Activated CD4-positive, alpha-beta T cell treated with anti-CD3 and anti-CD28 coated beads for 36 hours (primary cell): ENCODE data around the gene OR52B2. TPM values are rescaled to one million over a fixed set of nuclear protein-coding genes. Genes with fewer than 3 reads are reported as not detected.

Experiments
- ATAC-seq: fragments of 200-7000 bp; cut with Tn5 transposase; one replicate; pipeline ENCODE4 v1.10.0; 2021; ENCODE audit warnings: mild to moderate bottlenecking, moderate library complexity
- CTCF ChIA-PET: fragments of 350-600 bp; sonication (Branson Sonifier 250); formaldehyde crosslinking; loops from one replicate; lab custom pipeline; 2021; ENCODE audit warnings: antibody characterized with exemption; lab: Charles Lee
- POLR2A ChIA-PET: fragments of 350-600 bp; sonication (Branson Sonifier 250); formaldehyde crosslinking; loops from one replicate; lab custom pipeline; 2021; ENCODE audit warnings: antibody characterized with exemption, inconsistent platforms; lab: Charles Lee
- DNase-seq: peaks from one replicate; pipeline ENCODE4 v3.0.0-alpha.2; 2020
- H3K27ac Mint-ChIP-seq: one replicate; pipeline ENCODE4 v1.8.0; 2021; ENCODE audit warnings: mixed read lengths
- H3K27me3 Mint-ChIP-seq: one replicate; pipeline ENCODE4 v1.8.0; 2021; ENCODE audit warnings: mixed read lengths
- H3K36me3 Mint-ChIP-seq: one replicate; pipeline ENCODE4 v1.8.0; 2021; ENCODE audit warnings: low read depth, mixed read lengths
- H3K4me1 Mint-ChIP-seq: one replicate; pipeline ENCODE4 v1.8.0; 2021; ENCODE audit warnings: mixed read lengths
- H3K4me3 Mint-ChIP-seq: one replicate; pipeline ENCODE4 v1.8.0; 2021; ENCODE audit warnings: mild to moderate bottlenecking, moderate library complexity, mixed read lengths
- H3K9me3 Mint-ChIP-seq: one replicate; pipeline ENCODE4 v1.8.0; 2021; ENCODE audit warnings: low read depth, mixed read lengths
- intact Hi-C, 2 experiments: fragments of 100-400 bp; cut with DNase I in 1 of 2; cut with micrococcal nuclease in 1 of 2; formaldehyde crosslinking; loops; one replicate each; pipeline versions ENCODE4 v1.14.2 to v1.15.1; 2022 to 2024; cut with DNase I, micrococcal nuclease
- total RNA-seq, 2 experiments: library from RNA; stranded (reverse); gene quantifications; one replicate each; pipeline ENCODE4 v1.2.3, GENCODE V29; 2021

OR52B2 gene
- not detected for total RNA-seq

DNA sequence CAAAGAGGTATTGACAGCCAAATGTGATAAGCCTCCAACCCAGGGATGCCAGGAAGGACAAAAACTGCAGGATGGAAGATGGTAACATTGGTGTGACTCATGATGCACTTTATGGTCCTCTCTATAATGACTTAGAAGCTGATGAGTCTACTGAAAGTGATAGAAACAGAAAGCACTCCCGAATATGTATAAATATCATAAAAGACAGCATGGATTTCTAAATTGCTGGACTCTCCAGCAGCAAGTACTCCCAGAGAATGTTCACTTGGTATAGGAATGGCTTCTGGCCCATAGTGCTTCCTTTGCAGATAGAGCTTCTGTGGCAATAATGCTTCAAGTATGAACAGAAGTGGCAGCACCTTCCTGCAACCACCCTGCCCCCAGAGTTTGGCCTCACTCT lies at the start of gene OR52B2:
TSS of gene OR52B2 (minus strand) at position 101 of the 400 bp plus-strand sequence. CDS start at position 101, 0 bp downstream.
- no peaks in the 10 kb centered on the region for H3K36me3 Mint-ChIP-seq
- no peaks in the 10 kb centered on the region for H3K4me1 Mint-ChIP-seq
- H3K27me3 Mint-ChIP-seq, result peaks cover 10% of the 10 kb centered on the region
- no peak for DNase-seq
- intact Hi-C loops, result no loop called here
- H3K4me3 Mint-ChIP-seq, result no peak within 1 kb of the TSS
- ChIA-PET CTCF (interaction anchor here (0.8 kb wide), 1 partner anchor 8 kb away, joined by 3 read pairs; no protein-coding TSS in a partner anchor), POLR2A (no interaction called here)
- ATAC-seq, result no peak
- H3K9me3 Mint-ChIP-seq, result peaks cover 2% of the 10 kb centered on the region
- no peak within 1 kb of the TSS for H3K27ac Mint-ChIP-seq

DNA sequence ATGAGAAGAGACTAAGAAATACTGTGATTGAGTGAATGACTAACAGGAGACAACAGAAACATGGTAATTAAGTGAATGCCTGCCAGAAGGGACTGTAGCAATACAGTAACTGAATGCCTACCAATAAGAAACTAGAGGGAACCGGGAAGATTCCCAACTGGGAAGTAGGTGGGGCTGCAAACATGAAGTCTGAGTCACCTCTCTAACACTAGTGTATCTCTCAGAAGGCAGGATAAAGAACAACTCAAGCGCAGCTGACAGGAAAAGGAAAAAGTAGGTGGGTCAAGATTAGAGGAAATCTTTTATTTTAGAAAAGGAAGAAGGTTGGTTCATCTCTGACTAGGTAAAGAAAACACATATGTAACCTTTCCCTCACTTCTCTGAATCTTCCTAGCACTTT lies 49.2 kb upstream of the OR52B2 start:
- no peak overlapping the region for H3K27ac Mint-ChIP-seq
- no peaks in the 10 kb centered on the region for H3K9me3 Mint-ChIP-seq
- H3K36me3 Mint-ChIP-seq, result peaks cover 37% of the 10 kb centered on the region

DNA sequence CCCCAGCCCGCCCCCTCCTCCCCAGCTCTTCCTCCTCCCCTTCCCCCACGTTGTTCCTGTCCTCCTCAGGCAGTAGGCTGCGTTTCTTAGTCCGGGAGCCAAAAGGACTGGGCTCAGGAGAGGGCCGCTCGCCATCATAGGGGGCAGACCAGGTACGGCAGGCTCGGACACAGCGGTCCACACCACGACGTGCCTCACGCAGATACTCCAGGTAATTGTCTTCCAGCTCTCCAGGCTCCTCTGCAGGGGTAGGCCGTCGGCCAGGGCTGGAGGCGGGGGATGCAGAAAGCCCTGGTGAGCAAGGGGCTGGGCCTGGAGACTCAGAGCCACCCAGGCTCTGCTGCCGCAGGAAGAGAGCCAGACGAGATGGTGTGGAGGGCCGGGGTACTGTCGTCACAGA lies 47.6 kb upstream of the OR52B2 start:
- no peak for ATAC-seq
- H3K4me3 Mint-ChIP-seq, result no peak overlapping the region
- ChIA-PET CTCF (interaction anchor here (1.5 kb wide), 1 partner anchor 17 kb away, joined by 4 read pairs; the partner anchor contains the start of gene FHIP1B), POLR2A (no interaction called here)
- H3K27ac Mint-ChIP-seq, result no peak overlapping the region
- peaks cover 12% of the 10 kb centered on the region for H3K4me1 Mint-ChIP-seq
- H3K27me3 Mint-ChIP-seq, result no peaks in the 10 kb centered on the region
- intact Hi-C loops, result no loop called here
- DNase-seq, result no peak
- H3K36me3 Mint-ChIP-seq, result peaks cover 31% of the 10 kb centered on the region
- H3K9me3 Mint-ChIP-seq, result no peaks in the 10 kb centered on the region

More for the DNA sequence above, 49.2 kb upstream of the OR52B2 start:
- ChIA-PET POLR2A (no interaction called here), CTCF (interaction anchor here (0.7 to 1.2 kb wide), 2 partner anchors 77 to 144 kb away, joined by 3 read pairs; no protein-coding TSS in a partner anchor)
- Mint-ChIP-seq H3K4me3 (no peak overlapping the region), H3K27me3 (no peaks in the 10 kb centered on the region), H3K4me1 (peaks cover 12% of the 10 kb centered on the region)
- intact Hi-C loops, result no loop called here
- no peak for ATAC-seq
- DNase-seq, result no peak

DNA sequence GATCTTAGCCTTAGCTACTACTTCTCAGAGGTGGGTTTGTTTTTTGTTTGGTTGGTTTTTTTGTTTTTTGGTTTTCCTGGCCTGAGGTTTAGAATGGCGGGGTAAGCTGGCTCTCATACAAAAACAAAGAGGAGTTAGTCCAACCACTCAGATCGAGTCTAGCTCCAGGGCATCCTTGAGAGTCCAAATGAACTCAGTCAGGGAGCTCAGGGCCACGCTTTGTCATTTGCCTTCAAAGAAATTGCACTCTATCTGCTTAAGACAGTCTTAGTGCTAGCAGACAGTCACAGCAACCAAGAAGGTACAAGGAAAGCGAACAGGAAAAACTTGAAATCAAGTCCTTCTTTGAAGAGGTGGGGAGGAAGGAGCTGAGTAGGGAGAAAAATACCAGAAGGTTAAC lies 46.4 kb upstream of the OR52B2 start:
- no peak overlapping the region for H3K4me3 Mint-ChIP-seq
- no peaks in the 10 kb centered on the region for H3K9me3 Mint-ChIP-seq
- no peaks in the 10 kb centered on the region for H3K27me3 Mint-ChIP-seq
- ATAC-seq, result no peak
- peaks cover 12% of the 10 kb centered on the region for H3K4me1 Mint-ChIP-seq
- intact Hi-C loops, result no loop called here
- H3K36me3 Mint-ChIP-seq, result peaks cover 23% of the 10 kb centered on the region
- POLR2A ChIA-PET, result interaction anchor here (0.6 kb wide), 1 partner anchor 77 kb away, joined by 3 read pairs; no protein-coding TSS in a partner anchor
- no peak overlapping the region for H3K27ac Mint-ChIP-seq
- CTCF ChIA-PET, result interaction anchor here (1.5 to 1.8 kb wide), 2 partner anchors 18 to 227 kb away, joined by 4 read pairs; partner anchors contain the start of gene FHIP1B
- DNase-seq, result no peak

DNA sequence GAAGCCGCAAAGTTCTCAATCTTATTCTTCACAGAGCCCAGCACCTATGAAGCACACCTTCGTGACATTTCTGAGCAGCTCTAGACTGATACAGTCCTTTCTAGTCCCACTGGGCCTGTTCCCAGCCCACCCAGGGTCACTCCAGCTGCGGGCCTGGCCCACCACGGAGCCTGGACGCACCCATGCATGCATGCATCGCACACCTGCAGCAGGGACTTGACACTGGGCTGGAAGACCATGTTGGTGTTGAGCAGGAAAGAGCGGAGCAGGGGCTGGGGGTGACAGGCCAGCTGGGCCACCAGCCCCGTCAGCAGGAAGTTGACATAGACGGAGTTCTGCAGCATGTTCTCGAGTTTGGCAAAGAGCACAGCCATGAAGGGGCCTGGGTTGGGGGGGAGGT lies 44.4 kb upstream of the OR52B2 start:
- Mint-ChIP-seq H3K27ac (no peak overlapping the region), H3K36me3 (peaks cover 28% of the 10 kb centered on the region), H3K4me3 (no peak overlapping the region), H3K27me3 (no peaks in the 10 kb centered on the region), H3K4me1 (peaks cover 2% of the 10 kb centered on the region), H3K9me3 (no peaks in the 10 kb centered on the region)
- ATAC-seq (no peak), DNase-seq (no peak)
- intact Hi-C loops, result no loop called here
- POLR2A ChIA-PET, result no interaction called here
- CTCF ChIA-PET, result interaction anchor here (1.1 kb wide), 1 partner anchor 10 kb away, joined by 4 read pairs; no protein-coding TSS in a partner anchor

DNA sequence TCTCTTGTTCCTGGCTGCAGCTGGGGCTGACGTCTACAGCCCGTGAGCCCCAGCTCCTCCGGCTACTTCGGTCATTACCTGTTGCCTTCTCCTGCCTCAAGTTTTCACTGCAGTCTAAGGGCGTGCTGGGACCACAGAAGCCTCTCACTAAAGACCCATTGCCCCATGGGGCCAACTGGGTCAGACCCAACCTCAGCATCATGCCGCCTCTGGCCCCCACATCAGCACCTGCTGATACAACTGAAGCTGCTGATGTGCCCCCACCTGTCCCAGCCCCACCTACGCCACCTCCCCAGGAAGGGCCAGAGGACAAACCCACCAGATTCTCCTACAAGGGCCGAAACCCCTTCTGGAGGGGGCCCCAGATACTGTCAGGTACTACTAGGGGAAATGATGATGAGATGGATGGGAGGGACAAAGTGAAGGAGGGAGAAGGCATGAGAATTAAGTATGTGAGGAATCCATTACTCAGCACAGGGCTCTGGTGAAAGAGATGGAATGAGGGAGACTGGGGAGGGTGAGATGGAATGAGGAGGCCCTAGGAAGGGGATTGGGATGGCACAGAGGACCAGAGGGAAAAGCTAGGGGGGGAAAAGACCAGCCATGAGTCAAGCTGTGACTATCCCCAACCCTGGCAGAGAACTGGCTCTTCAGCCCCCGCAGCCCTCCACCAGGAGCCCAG lies 40.3 kb upstream of the OR52B2 start:
- H3K9me3 Mint-ChIP-seq, result no peaks in the 10 kb centered on the region

DNA sequence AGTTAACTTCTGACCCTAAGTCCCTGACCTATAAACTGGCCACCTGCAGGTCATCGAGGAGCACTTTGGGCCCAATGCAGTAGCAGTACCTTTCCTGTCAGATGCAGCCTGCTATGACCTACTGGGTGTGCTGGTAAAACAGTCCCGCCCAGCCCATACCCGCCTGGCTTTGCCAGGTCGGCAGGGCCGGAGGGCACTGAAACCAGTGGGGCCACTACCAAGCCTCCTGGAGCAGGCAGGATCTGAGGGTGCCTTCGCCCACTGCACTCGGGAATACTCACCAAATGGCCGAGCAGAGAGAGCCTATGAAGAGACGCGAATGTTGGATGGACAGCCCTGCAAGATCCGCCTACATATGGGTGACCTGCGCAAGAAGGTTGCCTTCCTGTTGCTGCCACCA lies 39.7 kb upstream of the OR52B2 start:
- Mint-ChIP-seq H3K27me3 (no peaks in the 10 kb centered on the region), H3K4me1 (no peaks in the 10 kb centered on the region), H3K36me3 (peaks cover 27% of the 10 kb centered on the region), H3K4me3 (no peak overlapping the region), H3K9me3 (no peaks in the 10 kb centered on the region), H3K27ac (no peak overlapping the region)
- intact Hi-C loops, result no loop called here
- DNase-seq (no peak), ATAC-seq (no peak)
- CTCF ChIA-PET, result no interaction called here
- POLR2A ChIA-PET, result no interaction called here

More for the DNA sequence above, 40.3 kb upstream of the OR52B2 start:
- H3K4me3 Mint-ChIP-seq, result no peak overlapping the region
- CTCF ChIA-PET, result no interaction called here
- H3K27me3 Mint-ChIP-seq, result no peaks in the 10 kb centered on the region
- no peaks in the 10 kb centered on the region for H3K4me1 Mint-ChIP-seq
- POLR2A ChIA-PET, result no interaction called here
- DNase-seq (no peak), ATAC-seq (no peak)
- intact Hi-C loops, result no loop called here
- peaks cover 27% of the 10 kb centered on the region for H3K36me3 Mint-ChIP-seq
- H3K27ac Mint-ChIP-seq, result no peak overlapping the region

DNA sequence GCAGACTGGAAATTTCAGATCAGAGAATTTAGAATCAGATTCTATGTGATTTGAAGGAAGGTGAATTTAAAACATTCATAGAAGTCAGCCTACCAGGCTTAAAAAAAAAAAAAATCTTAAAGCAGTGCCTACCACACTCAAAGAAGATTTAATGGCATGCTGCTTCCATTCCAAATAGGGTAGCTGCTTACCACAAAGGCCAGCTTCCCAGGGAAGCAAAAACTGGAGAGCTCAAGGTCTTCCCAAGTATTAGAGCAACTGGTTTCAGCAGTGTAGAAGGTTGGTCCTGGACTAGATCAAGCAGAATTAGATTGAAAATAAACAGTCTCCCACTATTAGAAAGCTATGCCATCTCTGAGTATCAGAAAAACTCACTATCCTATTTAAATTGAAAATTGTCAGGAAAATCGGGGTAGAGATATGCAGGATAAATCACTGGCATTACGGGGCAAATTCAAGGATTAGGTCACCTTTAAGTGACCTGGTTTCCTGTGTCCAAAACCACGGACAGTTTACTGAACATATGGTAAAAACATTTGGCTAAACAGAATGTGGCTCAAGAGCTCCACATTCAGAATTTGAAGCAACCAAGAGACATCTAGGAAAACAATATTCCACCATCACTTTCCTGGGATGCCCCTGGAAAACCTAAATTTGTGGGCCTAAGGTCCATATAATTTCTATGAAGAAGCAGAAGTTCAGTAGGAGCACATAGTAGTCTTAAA lies 36.5 kb upstream of the OR52B2 start:
- Mint-ChIP-seq H3K9me3 (no peaks in the 10 kb centered on the region), H3K27ac (no peak overlapping the region), H3K27me3 (no peaks in the 10 kb centered on the region), H3K4me1 (peaks cover 20% of the 10 kb centered on the region), H3K36me3 (peaks cover 27% of the 10 kb centered on the region), H3K4me3 (no peak overlapping the region)
- POLR2A ChIA-PET, result no interaction called here
- CTCF ChIA-PET, result no interaction called here
- intact Hi-C loops, result no loop called here
- ATAC-seq (no peak), DNase-seq (no peak)

DNA sequence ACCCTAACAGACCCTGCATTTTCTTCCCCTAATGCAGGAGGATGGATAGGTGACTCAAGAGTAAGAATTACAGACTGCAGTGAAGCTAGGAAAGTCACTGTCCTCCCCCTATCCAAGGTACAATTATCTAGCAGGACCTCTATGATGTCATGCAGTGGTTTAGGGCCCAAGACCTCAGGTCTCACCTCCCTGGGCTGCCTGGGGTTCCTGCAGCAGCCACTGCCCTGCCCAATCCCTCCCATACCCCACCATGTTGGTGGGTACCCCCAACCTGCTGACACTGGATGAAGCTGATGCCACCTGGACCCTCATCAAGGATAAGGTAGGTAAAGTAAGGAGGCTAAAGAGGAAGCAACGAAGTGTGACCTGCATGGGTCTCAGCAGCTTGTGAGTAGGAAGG lies 35.2 kb upstream of the OR52B2 start, which contains the start of gene C11orf42:
TSS of gene C11orf42 (plus strand) at position 192 of the 400 bp plus-strand sequence. CDS start at position 251, 59 bp downstream.
- H3K4me3 Mint-ChIP-seq, result no peak within 1 kb of the TSS
- H3K9me3 Mint-ChIP-seq, result no peaks in the 10 kb centered on the region
- no peak for ATAC-seq
- H3K27me3 Mint-ChIP-seq, result no peaks in the 10 kb centered on the region
- ChIA-PET CTCF (interaction anchor here (1.1 kb wide), 1 partner anchor 106 kb away, joined by 3 read pairs; no protein-coding TSS in a partner anchor), POLR2A (no interaction called here)
- H3K4me1 Mint-ChIP-seq, result peaks cover 27% of the 10 kb centered on the region
- intact Hi-C loops, result no loop called here
- H3K27ac Mint-ChIP-seq, result no peak within 1 kb of the TSS
- no peak for DNase-seq
- H3K36me3 Mint-ChIP-seq, result peaks cover 21% of the 10 kb centered on the region

DNA sequence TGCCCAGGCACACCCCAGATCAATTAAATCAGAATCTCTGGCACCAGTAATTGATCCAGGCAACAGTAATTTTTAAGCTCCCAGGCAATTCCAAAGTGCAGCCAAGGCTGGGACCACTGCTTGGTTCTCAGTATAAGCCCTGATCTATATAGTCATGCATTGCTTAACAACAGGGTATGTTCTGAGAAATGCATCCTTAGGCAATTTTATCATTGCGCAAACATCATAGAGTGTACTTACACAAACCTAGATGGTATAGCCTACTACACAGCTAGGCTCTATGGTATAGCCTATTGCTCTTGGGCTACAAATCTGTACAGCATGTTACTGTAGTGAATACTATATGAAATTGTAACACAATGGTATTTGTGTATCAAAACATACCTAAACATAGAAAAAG lies 34.6 kb upstream of the OR52B2 start:
- Mint-ChIP-seq H3K27me3 (no peaks in the 10 kb centered on the region), H3K4me3 (no peak overlapping the region), H3K27ac (no peak overlapping the region), H3K4me1 (peaks cover 27% of the 10 kb centered on the region), H3K9me3 (no peaks in the 10 kb centered on the region), H3K36me3 (peaks cover 19% of the 10 kb centered on the region)
- intact Hi-C loops, result no loop called here
- CTCF ChIA-PET, result interaction anchor here (1.7 kb wide), 1 partner anchor 9 kb away, joined by 4 read pairs; no protein-coding TSS in a partner anchor
- POLR2A ChIA-PET, result no interaction called here
- DNase-seq (no peak), ATAC-seq (no peak)

DNA sequence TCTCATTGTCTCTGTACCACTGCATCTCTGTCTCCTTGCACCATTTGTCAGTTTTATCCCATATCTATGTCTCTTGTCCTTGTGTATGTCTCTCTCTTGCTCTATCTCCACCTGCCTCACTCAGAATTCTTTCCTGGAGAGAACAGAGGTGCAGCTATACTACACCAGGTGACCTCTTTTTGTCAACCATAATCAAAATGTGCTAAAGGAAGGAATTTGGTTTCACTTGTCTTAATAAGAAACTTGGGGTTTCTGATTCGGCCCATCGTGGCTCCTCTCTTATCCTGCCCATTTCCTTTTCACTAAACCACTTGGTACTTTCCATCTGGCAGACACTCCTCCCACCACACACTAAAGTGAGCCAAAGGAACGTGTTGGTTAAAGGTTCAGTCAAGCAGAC lies 33.2 kb upstream of the OR52B2 start:
- no peak overlapping the region for H3K4me3 Mint-ChIP-seq
- ATAC-seq, result peak; percentile 47
- H3K27ac Mint-ChIP-seq, result peak overlapping the region; percentile 27
- peak; percentile 16 for DNase-seq
- H3K36me3 Mint-ChIP-seq, result peaks cover 12% of the 10 kb centered on the region
- no peaks in the 10 kb centered on the region for H3K9me3 Mint-ChIP-seq
- ChIA-PET CTCF (interaction anchor here (1.7 kb wide), 1 partner anchor 8 kb away, joined by 4 read pairs; no protein-coding TSS in a partner anchor), POLR2A (no interaction called here)
- H3K27me3 Mint-ChIP-seq, result no peaks in the 10 kb centered on the region
- H3K4me1 Mint-ChIP-seq, result peaks cover 27% of the 10 kb centered on the region
- intact Hi-C loops, result no loop called here
